Testis (tissue), 3 donors: ENCODE results near the gene SCN4B. TPM values are rescaled to one million over a fixed set of nuclear protein-coding genes. Genes with fewer than 3 reads are reported as not detected.

Experiments used
- DNase-seq: peaks from one replicate; pipeline ENCODE4 v3.0.0-alpha.2; 2019
- H3K27ac ChIP-seq, 2 donors: fragments of 200-600 bp; sonication (generic); one replicate each; pipeline ENCODE4 v1.5.1; 2019
- H3K27me3 ChIP-seq: fragments of 200-600 bp; sonication (generic); one replicate; pipeline ENCODE4 v1.5.1; 2019
- H3K36me3 ChIP-seq: fragments of 200-600 bp; sonication (generic); one replicate; pipeline ENCODE4 v1.5.1; 2017; ENCODE audit warnings: low read depth; ENCODE audit errors: missing control alignments
- H3K4me1 ChIP-seq: fragments of 200-600 bp; sonication (generic); one replicate; pipeline ENCODE4 v1.5.1; 2019
- H3K4me3 ChIP-seq, 2 donors: fragments of 200-600 bp; sonication (generic); one replicate each; pipeline ENCODE4 v1.5.1; 2017 to 2019
- H3K9me3 ChIP-seq: fragments of 200-600 bp; sonication (generic); one replicate; pipeline ENCODE4 v1.5.1; 2017
- POLR2A ChIP-seq: fragments of 450-650 bp; IDR thresholded peaks from one replicate; pipeline ENCODE4 v1.6.1; 2017; ENCODE audit warnings: antibody characterized with exemption, mild to moderate bottlenecking, moderate library complexity
- WGBS, 2 donors: methylation state at CpG; one replicate each; pipeline ENCODE4 v1.1.5; 2018; 5-methylcytosine and 5-hydroxymethylcytosine counted together
- intact Hi-C: fragments of 100-400 bp; cut with DNase I; formaldehyde crosslinking; loops from one replicate; pipeline ENCODE4 v1.15.1; 2023; ENCODE audit warnings: low total_unique reads
- polyA plus RNA-seq: library from polyadenylated mRNA; stranded (reverse); fragments of 350-450 nt; fragmentation: Illumina TruSeq; extraction: RNeasy Lipid Tissue Mini Kit (QIAGEN cat#74804); gene quantifications from one replicate; pipeline ENCODE4 v1.2.3, GENCODE V29; 2014; ENCODE audit warnings: low read depth, low replicate concordance; ENCODE audit not compliant: insufficient read depth
- total RNA-seq, 2 donors: library from RNA; depleted of rRNA; stranded (reverse); fragments of >200 nt; gene quantifications; one replicate each; pipeline ENCODE4 v1.2.3, GENCODE V29; 2016
- TF ChIP-seq, protein P1 (sequence below), 3 experiments: fragments of 450-650 bp in 2 of 3; fragments of 200-600 bp in 1 of 3; sonication (generic) in 1 of 3; IDR thresholded peaks; one replicate each; pipeline ENCODE4 v1.5.1; 2016 to 2019; ENCODE audit warnings: antibody characterized with exemption in 3 of 3, mild to moderate bottlenecking in 2 of 3, moderate library complexity in 1 of 3

SCN4B gene
- total and polyA plus RNA-seq, 3 donors from 2014 or later = 1.9 to 4.9 (median 2.0) TPM

DNA sequence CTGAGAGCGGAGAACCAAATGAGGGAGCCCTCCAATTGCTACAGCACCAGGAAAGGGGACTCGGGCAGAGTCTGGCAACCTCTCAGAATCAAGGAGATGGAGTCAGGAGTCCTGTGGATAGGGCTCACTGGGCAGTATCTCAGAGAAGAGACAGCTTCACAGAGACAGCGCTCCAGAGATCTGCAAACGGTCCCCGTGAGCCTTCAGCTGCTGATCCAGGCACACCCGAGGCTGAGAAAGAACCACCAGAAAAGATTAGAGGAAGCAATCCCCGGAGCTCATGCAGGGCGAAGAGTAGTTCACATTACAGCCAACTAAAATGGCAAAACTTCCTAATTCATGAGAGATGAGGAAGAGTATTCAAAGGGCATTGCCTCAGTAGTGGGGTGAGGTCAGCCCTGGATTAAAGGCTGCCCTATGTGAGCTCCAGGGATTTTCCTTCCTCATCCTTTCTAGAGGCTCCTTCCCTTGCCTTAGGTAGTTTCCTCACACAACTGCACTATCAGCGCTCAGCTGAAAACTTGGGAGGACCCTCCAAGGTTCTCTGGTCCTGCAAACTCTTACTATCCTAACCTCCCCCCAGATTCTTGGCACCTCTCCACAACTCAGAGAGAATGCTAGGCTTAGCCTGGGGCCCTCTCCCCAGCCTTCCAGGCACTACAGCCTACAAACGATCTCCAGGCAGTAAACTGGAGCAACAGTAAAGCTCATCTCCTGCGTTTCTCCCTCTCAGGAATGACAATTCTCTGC is 23.7 kb downstream of the SCN4B start:
- Histone ChIP-seq H3K9me3 (no peaks in the 10 kb centered on the region), H3K27ac (no peak overlapping the region), H3K36me3 (no peaks in the 10 kb centered on the region), H3K27me3 (no peaks in the 10 kb centered on the region), H3K4me3 (no peak overlapping the region), H3K4me1 (no peaks in the 10 kb centered on the region)
- DNase-seq = no peak
- WGBS, 2 donors = 62 to 64% methylated on average over 11 of the region's 11 CpGs
- intact Hi-C loops = loop anchor here (2.0 kb wide), 1 partner anchor 20 kb away; no protein-coding TSS in a partner anchor
- TF ChIP-seq POLR2A = no peak
- TF ChIP-seq, protein P1, sequence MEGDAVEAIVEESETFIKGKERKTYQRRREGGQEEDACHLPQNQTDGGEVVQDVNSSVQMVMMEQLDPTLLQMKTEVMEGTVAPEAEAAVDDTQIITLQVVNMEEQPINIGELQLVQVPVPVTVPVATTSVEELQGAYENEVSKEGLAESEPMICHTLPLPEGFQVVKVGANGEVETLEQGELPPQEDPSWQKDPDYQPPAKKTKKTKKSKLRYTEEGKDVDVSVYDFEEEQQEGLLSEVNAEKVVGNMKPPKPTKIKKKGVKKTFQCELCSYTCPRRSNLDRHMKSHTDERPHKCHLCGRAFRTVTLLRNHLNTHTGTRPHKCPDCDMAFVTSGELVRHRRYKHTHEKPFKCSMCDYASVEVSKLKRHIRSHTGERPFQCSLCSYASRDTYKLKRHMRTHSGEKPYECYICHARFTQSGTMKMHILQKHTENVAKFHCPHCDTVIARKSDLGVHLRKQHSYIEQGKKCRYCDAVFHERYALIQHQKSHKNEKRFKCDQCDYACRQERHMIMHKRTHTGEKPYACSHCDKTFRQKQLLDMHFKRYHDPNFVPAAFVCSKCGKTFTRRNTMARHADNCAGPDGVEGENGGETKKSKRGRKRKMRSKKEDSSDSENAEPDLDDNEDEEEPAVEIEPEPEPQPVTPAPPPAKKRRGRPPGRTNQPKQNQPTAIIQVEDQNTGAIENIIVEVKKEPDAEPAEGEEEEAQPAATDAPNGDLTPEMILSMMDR (IDR thresholded peaks at IDR 0.05) = no peak

DNA sequence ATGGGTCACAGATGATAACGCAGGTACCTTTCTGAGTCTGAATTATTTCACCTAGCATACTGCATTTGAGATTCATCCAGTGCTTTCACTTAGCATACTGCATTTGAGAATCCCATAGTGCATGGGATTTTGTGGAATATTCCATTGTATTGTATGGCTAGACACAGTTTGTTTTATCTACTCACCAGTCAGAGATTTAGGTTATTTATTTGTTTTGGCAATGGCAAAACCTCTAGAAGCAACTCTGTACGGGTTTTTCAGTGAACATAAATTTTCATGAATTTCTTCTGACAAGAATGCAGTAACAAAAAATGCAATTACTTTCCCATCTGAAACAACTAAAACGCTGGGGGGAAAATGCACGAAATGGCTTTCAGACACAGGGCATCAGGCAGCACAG is 24.3 kb downstream of the SCN4B start:
- no peak overlapping the region for H3K4me3 ChIP-seq
- TF ChIP-seq, protein P1 (IDR thresholded peaks at IDR 0.05) = no peak
- no peak for TF ChIP-seq POLR2A
- 33 to 51% methylated on average over 4 of the region's 4 CpGs for WGBS, 2 donors
- no peak overlapping the region for H3K27ac ChIP-seq
- no peaks in the 10 kb centered on the region for H3K9me3 ChIP-seq
- no peaks in the 10 kb centered on the region for H3K36me3 ChIP-seq
- no peaks in the 10 kb centered on the region for H3K27me3 ChIP-seq
- no peaks in the 10 kb centered on the region for H3K4me1 ChIP-seq
- no peak for DNase-seq
- intact Hi-C loops = loop anchor here (2.0 kb wide), 1 partner anchor 20 kb away; no protein-coding TSS in a partner anchor

DNA sequence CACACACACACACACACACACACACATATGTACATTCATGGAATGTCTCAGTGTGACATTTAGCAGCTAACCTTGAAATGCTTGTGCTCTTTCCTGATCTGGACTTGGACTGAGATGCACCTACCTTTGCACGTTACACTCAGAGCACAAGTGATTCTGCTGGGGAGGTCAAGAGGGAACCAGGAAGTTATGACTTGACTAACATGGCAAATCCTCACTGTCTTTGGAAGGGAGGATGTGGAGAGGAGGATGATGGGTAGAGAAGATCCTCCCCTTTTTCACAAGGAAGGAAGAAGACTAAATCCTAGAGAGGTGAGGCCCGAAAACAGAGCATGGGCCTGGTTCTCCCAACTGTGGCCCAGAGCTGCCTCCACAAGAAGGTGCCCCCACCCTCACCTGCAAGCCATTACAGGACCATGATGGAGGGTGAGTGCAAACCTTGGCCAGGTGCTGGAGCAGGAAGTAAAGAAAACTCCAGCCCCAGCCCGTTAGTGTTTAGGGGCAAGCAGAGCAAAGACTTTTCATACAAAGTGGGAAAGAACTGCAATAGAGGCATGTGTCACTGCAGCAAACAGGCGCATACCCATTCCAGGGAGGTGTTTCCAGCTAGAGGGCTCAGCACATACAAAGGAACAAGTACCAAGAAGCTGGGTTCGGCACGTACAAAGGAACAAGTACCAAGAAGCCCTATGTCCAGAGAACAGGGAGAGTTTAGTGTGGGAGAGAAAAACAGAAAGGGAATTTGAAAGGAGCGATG is 26.4 kb downstream of the SCN4B start:
- H3K9me3 ChIP-seq = no peaks in the 10 kb centered on the region
- WGBS, 2 donors = 88 to 93% methylated on average over 7 of the region's 7 CpGs

GRCh38 chr11:118124929-118125535 is 27.6 kb downstream of the SCN4B start:
- Histone ChIP-seq H3K4me3 (no peak overlapping the region), H3K9me3 (no peaks in the 10 kb centered on the region), H3K4me1 (no peaks in the 10 kb centered on the region), H3K27me3 (no peaks in the 10 kb centered on the region), H3K36me3 (no peaks in the 10 kb centered on the region), H3K27ac (no peak overlapping the region)
- TF ChIP-seq, protein P1 (IDR thresholded peaks at IDR 0.05) = no peak
- no peak for TF ChIP-seq POLR2A
- no peak for DNase-seq
- intact Hi-C loops = no loop called here
- 84 to 87% methylated on average over 8 of the region's 8 CpGs for WGBS, 2 donors

More for the DNA sequence above, 26.4 kb downstream of the SCN4B start:
- TF ChIP-seq, protein P1 (IDR thresholded peaks at IDR 0.05) = no peak
- no peak for TF ChIP-seq POLR2A
- Histone ChIP-seq H3K27ac (no peak overlapping the region), H3K27me3 (no peaks in the 10 kb centered on the region), H3K4me1 (no peaks in the 10 kb centered on the region), H3K4me3 (no peak overlapping the region), H3K36me3 (no peaks in the 10 kb centered on the region)
- DNase-seq = no peak
- intact Hi-C loops = no loop called here
